WTC11 (cell line): ENCODE data around the gene C4orf50. TPM values are rescaled to one million over a fixed set of nuclear protein-coding genes. Genes with fewer than 3 reads are reported as not detected.

Experiments used
- ATAC-seq: fragments of 200-7000 bp; cut with Tn5 transposase; 2 replicates; pipeline ENCODE4 v1.10.0; 2021; ENCODE audit warnings: mild to moderate bottlenecking, moderate library complexity
- CTCF ChIA-PET: fragments of 300-600 bp; sonication (Branson Sonifier 250); formaldehyde crosslinking; loops from one replicate; lab custom pipeline; 2021; ENCODE audit warnings: antibody characterized with exemption; lab: Charles Lee
- POLR2A ChIA-PET: fragments of 350-600 bp; sonication (Branson Sonifier 250); formaldehyde crosslinking; loops from one replicate; lab custom pipeline; 2021; ENCODE audit warnings: antibody characterized with exemption; lab: Charles Lee
- DNase-seq: peaks from one replicate; pipeline ENCODE4 v3.0.0; 2021; ENCODE audit warnings: low spot score
- H3K27ac Mint-ChIP-seq: 2 replicates; pipeline ENCODE4 v1.8.0; 2021; ENCODE audit warnings: mixed read lengths
- H3K27me3 Mint-ChIP-seq: 2 replicates; pipeline ENCODE4 v1.8.0; 2021; ENCODE audit warnings: low read depth, mild to moderate bottlenecking, moderate library complexity, mixed read lengths
- H3K36me3 Mint-ChIP-seq: 2 replicates; pipeline ENCODE4 v1.8.0; 2021; ENCODE audit warnings: mixed read lengths
- H3K4me1 Mint-ChIP-seq: 2 replicates; pipeline ENCODE4 v1.8.0; 2022; ENCODE audit warnings: mixed read lengths
- H3K4me3 Mint-ChIP-seq: 2 replicates; pipeline ENCODE4 v1.8.0; 2021; ENCODE audit warnings: mild to moderate bottlenecking, moderate library complexity, mixed read lengths
- H3K9me3 Mint-ChIP-seq: 2 replicates; pipeline ENCODE4 v1.8.0; 2021; ENCODE audit warnings: mixed read lengths
- ATF1 ChIP-seq: sonication (generic); formaldehyde crosslinking; IDR thresholded peaks from 2 replicates; pipeline ENCODE4 v1.8.1; 2023; ENCODE audit warnings: mild to moderate bottlenecking, moderate library complexity, missing genetic modification reagents
- FOXJ3 ChIP-seq: sonication (generic); formaldehyde crosslinking; IDR thresholded peaks from 2 replicates; pipeline ENCODE4 v1.9.0; 2021; ENCODE audit warnings: missing genetic modification reagents, mild to moderate bottlenecking, borderline replicate concordance
- GABPB1 ChIP-seq: sonication (generic); formaldehyde crosslinking; IDR thresholded peaks from 2 replicates; pipeline ENCODE4 v1.8.1; 2023; ENCODE audit warnings: mild to moderate bottlenecking, missing genetic modification reagents
- IRF2 ChIP-seq: sonication (generic); formaldehyde crosslinking; IDR thresholded peaks from 2 replicates; pipeline ENCODE4 v1.8.0; 2022; ENCODE audit warnings: low read depth, missing genetic modification reagents, borderline replicate concordance
- NFYB ChIP-seq: sonication (generic); formaldehyde crosslinking; conservative IDR thresholded peaks from 2 replicates; pipeline ENCODE4 v1.8.0; 2022; ENCODE audit warnings: low read depth, missing genetic modification reagents
- NR1H2 ChIP-seq: sonication (generic); formaldehyde crosslinking; IDR thresholded peaks from 2 replicates; pipeline ENCODE4 v1.9.0; 2021; ENCODE audit warnings: mild to moderate bottlenecking, moderate library complexity, missing genetic modification reagents
- PRRX2 ChIP-seq: fragments of 250-450 bp; sonication (Bioruptor Pico); IDR thresholded peaks from 2 replicates; pipeline ENCODE4 v1.8.0; 2021; ENCODE audit warnings: mild to moderate bottlenecking
- RELA ChIP-seq: sonication (generic); formaldehyde crosslinking; IDR thresholded peaks from 2 replicates; pipeline ENCODE4 v1.8.1; 2022; ENCODE audit warnings: missing genetic modification reagents, mild to moderate bottlenecking, borderline replicate concordance
- RORB ChIP-seq: fragments of 250-450 bp; sonication (Bioruptor Pico); IDR thresholded peaks from 2 replicates; pipeline ENCODE4 v1.9.0; 2021; ENCODE audit warnings: mild to moderate bottlenecking
- ZNF396 ChIP-seq: fragments of 250-450 bp; sonication (Bioruptor Pico); IDR thresholded peaks from 2 replicates; pipeline ENCODE4 v1.8.0; 2021; ENCODE audit warnings: mild to moderate bottlenecking, moderate library complexity, borderline replicate concordance
- total RNA-seq: library from RNA; stranded (reverse); gene quantifications from 3 replicates; pipeline ENCODE4 v1.2.3, GENCODE V29; 2021
- TF ChIP-seq, protein P1 (sequence below): sonication (generic); formaldehyde crosslinking; IDR thresholded peaks from 2 replicates; pipeline ENCODE4 v1.8.0; 2022; ENCODE audit warnings: missing genetic modification reagents
- TF ChIP-seq, protein P2 (sequence below): sonication (generic); formaldehyde crosslinking; IDR thresholded peaks from 2 replicates; pipeline ENCODE4 v1.8.0; 2022; ENCODE audit warnings: mild to moderate bottlenecking, missing genetic modification reagents
- TF ChIP-seq, protein P3 (sequence below): sonication (generic); formaldehyde crosslinking; IDR thresholded peaks from 2 replicates; pipeline ENCODE4 v1.8.0; 2023; ENCODE audit warnings: missing genetic modification reagents, mild to moderate bottlenecking, borderline replicate concordance
- TF ChIP-seq, protein P4 (sequence below): fragments of 250-450 bp; sonication (Bioruptor Pico); IDR thresholded peaks from 2 replicates; pipeline ENCODE4 v1.9.0; 2021; ENCODE audit warnings: mild to moderate bottlenecking
- TF ChIP-seq, protein P5 (sequence below): sonication (generic); formaldehyde crosslinking; IDR thresholded peaks from 2 replicates; pipeline ENCODE4 v1.8.0; 2023; ENCODE audit warnings: mild to moderate bottlenecking, missing genetic modification reagents

Gene C4orf50
- total RNA-seq, 1 experiment from 2014 or later: 0.17 TPM

DNA sequence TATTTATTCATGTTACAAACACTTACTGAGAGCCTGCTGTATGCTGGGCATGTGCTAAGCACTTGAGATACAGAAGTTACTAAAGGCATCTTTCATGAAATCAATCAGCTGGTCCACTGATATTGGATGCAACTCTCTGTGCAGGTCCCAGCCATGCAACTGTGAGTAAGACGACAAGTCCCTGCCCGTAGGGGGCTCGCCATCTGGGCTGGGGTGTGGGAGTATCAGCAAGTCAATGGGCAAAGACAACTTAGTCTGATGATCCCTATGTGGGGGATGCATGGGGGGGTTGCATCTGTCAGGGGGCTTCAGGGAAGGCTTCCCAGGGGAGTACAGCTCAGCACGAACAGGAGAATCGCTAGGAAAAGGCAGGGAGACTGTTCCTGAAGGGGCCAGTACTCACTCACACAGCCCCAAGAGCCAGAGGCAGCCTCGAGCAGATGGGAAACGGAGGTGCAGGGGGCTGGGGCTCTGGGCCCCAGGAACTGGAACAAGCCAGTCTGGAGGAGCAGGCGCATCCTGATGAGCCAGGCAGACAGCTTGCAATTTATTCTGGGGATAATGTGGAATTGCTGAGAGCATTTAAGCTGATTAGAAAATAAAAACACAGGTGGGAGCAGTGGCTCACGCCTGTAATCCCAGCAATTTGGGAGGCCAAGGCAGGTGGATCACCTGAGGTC is 165.6 kb downstream of the C4orf50 start:
- POLR2A ChIA-PET: no interaction called here
- no peak for DNase-seq
- no peak for ATAC-seq
- H3K4me3 Mint-ChIP-seq: no peak overlapping the region
- TF ChIP-seq, protein P1, sequence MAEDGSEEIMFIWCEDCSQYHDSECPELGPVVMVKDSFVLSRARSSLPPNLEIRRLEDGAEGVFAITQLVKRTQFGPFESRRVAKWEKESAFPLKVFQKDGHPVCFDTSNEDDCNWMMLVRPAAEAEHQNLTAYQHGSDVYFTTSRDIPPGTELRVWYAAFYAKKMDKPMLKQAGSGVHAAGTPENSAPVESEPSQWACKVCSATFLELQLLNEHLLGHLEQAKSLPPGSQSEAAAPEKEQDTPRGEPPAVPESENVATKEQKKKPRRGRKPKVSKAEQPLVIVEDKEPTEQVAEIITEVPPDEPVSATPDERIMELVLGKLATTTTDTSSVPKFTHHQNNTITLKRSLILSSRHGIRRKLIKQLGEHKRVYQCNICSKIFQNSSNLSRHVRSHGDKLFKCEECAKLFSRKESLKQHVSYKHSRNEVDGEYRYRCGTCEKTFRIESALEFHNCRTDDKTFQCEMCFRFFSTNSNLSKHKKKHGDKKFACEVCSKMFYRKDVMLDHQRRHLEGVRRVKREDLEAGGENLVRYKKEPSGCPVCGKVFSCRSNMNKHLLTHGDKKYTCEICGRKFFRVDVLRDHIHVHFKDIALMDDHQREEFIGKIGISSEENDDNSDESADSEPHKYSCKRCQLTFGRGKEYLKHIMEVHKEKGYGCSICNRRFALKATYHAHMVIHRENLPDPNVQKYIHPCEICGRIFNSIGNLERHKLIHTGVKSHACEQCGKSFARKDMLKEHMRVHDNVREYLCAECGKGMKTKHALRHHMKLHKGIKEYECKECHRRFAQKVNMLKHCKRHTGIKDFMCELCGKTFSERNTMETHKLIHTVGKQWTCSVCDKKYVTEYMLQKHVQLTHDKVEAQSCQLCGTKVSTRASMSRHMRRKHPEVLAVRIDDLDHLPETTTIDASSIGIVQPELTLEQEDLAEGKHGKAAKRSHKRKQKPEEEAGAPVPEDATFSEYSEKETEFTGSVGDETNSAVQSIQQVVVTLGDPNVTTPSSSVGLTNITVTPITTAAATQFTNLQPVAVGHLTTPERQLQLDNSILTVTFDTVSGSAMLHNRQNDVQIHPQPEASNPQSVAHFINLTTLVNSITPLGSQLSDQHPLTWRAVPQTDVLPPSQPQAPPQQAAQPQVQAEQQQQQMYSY (CRISPR knock-in tag): no peak
- TF ChIP-seq, protein P2, sequence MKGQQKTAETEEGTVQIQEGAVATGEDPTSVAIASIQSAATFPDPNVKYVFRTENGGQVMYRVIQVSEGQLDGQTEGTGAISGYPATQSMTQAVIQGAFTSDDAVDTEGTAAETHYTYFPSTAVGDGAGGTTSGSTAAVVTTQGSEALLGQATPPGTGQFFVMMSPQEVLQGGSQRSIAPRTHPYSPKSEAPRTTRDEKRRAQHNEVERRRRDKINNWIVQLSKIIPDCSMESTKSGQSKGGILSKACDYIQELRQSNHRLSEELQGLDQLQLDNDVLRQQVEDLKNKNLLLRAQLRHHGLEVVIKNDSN (CRISPR knock-in tag): no peak
- no peak for TF ChIP-seq ATF1 (CRISPR knock-in tag)
- TF ChIP-seq, protein P3, sequence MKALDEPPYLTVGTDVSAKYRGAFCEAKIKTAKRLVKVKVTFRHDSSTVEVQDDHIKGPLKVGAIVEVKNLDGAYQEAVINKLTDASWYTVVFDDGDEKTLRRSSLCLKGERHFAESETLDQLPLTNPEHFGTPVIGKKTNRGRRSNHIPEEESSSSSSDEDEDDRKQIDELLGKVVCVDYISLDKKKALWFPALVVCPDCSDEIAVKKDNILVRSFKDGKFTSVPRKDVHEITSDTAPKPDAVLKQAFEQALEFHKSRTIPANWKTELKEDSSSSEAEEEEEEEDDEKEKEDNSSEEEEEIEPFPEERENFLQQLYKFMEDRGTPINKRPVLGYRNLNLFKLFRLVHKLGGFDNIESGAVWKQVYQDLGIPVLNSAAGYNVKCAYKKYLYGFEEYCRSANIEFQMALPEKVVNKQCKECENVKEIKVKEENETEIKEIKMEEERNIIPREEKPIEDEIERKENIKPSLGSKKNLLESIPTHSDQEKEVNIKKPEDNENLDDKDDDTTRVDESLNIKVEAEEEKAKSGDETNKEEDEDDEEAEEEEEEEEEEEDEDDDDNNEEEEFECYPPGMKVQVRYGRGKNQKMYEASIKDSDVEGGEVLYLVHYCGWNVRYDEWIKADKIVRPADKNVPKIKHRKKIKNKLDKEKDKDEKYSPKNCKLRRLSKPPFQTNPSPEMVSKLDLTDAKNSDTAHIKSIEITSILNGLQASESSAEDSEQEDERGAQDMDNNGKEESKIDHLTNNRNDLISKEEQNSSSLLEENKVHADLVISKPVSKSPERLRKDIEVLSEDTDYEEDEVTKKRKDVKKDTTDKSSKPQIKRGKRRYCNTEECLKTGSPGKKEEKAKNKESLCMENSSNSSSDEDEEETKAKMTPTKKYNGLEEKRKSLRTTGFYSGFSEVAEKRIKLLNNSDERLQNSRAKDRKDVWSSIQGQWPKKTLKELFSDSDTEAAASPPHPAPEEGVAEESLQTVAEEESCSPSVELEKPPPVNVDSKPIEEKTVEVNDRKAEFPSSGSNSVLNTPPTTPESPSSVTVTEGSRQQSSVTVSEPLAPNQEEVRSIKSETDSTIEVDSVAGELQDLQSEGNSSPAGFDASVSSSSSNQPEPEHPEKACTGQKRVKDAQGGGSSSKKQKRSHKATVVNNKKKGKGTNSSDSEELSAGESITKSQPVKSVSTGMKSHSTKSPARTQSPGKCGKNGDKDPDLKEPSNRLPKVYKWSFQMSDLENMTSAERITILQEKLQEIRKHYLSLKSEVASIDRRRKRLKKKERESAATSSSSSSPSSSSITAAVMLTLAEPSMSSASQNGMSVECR (CRISPR knock-in tag): no peak
- TF ChIP-seq RORB (CRISPR knock-in tag): no peak
- TF ChIP-seq IRF2: no peak
- no peak for TF ChIP-seq ZNF396
- no peak for TF ChIP-seq NR1H2 (CRISPR knock-in tag)
- TF ChIP-seq RELA (CRISPR knock-in tag): no peak
- TF ChIP-seq, protein P4, sequence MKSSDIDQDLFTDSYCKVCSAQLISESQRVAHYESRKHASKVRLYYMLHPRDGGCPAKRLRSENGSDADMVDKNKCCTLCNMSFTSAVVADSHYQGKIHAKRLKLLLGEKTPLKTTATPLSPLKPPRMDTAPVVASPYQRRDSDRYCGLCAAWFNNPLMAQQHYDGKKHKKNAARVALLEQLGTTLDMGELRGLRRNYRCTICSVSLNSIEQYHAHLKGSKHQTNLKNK (CRISPR knock-in tag): no peak
- TF ChIP-seq FOXJ3 (CRISPR knock-in tag): no peak
- no peak for TF ChIP-seq NFYB (CRISPR knock-in tag)
- TF ChIP-seq PRRX2: no peak
- TF ChIP-seq GABPB1 (CRISPR knock-in tag): no peak
- TF ChIP-seq, protein P5, sequence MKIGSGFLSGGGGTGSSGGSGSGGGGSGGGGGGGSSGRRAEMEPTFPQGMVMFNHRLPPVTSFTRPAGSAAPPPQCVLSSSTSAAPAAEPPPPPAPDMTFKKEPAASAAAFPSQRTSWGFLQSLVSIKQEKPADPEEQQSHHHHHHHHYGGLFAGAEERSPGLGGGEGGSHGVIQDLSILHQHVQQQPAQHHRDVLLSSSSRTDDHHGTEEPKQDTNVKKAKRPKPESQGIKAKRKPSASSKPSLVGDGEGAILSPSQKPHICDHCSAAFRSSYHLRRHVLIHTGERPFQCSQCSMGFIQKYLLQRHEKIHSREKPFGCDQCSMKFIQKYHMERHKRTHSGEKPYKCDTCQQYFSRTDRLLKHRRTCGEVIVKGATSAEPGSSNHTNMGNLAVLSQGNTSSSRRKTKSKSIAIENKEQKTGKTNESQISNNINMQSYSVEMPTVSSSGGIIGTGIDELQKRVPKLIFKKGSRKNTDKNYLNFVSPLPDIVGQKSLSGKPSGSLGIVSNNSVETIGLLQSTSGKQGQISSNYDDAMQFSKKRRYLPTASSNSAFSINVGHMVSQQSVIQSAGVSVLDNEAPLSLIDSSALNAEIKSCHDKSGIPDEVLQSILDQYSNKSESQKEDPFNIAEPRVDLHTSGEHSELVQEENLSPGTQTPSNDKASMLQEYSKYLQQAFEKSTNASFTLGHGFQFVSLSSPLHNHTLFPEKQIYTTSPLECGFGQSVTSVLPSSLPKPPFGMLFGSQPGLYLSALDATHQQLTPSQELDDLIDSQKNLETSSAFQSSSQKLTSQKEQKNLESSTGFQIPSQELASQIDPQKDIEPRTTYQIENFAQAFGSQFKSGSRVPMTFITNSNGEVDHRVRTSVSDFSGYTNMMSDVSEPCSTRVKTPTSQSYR (CRISPR knock-in tag): no peak
- no peaks in the 10 kb centered on the region for H3K9me3 Mint-ChIP-seq
- CTCF ChIA-PET: interaction anchor here (1.5 kb wide), 1 partner anchor 127 kb away, joined by 4 read pairs; no protein-coding TSS in a partner anchor
- no peaks in the 10 kb centered on the region for H3K4me1 Mint-ChIP-seq
- H3K27ac Mint-ChIP-seq: no peak overlapping the region
- no peaks in the 10 kb centered on the region for H3K27me3 Mint-ChIP-seq
- H3K36me3 Mint-ChIP-seq: peaks cover 50% of the 10 kb centered on the region
